Forelimb muscle (tissue), 1 donor: ENCODE results near the gene SPIRE2. TPM values are rescaled to one million over a fixed set of nuclear protein-coding genes. Genes with fewer than 3 reads are reported as not detected.
"Not testable (repeated sequence)": the region's sequence is repeated elsewhere in the genome, so short reads cannot be mapped to it uniquely, and the experiment has no call there.

Experiments used
- DNase-seq: peaks from one replicate; pipeline ENCODE4 v3.0.0-alpha.2; 2013; ENCODE audit warnings: low read depth
- polyA plus RNA-seq: library from polyadenylated mRNA; unstranded; fragments of 120-200 nt; gene quantifications from one replicate; pipeline ENCODE4 v1.2.1, GENCODE V29; 2013; ENCODE audit not compliant: insufficient read length

SPIRE2 gene
- polyA plus RNA-seq, 1 donor: 2.5 TPM

- DNase-seq: no peak
Measured at GRCh38 chr16:89913408-89914387, 85.4 kb downstream of the SPIRE2 start.

GRCh38 chr16:89914642-89915285 is 86.5 kb downstream of the SPIRE2 start:
- DNase-seq: not testable (repeated sequence)

- no peak for DNase-seq
Measured at GRCh38 chr16:89915303-89916232, 87.3 kb downstream of the SPIRE2 start.

- DNase-seq: no peak
Measured at GRCh38 chr16:89917773-89918452, 89.6 kb downstream of the SPIRE2 start.

GRCh38 chr16:89918453-89919347 is 90.4 kb downstream of the SPIRE2 start, which contains the start of gene MC1R:
Gene MC1R, plus strand, starts transcription at chr16:89918862. Its CDS starts 397 bp downstream, at chr16:89919259.
- no peak for DNase-seq

- DNase-seq: no peak
Measured at GRCh38 chr16:89919535-89920406, 91.5 kb downstream of the SPIRE2 start.

GRCh38 chr16:89920723-89921122 is 92.4 kb downstream of the SPIRE2 start:
- no peak for DNase-seq

Other genes starting within 250 kb of the SPIRE2 start
- 0.72 TPM for gene DPEP1, start 214.8 kb upstream of the SPIRE2 start, polyA plus RNA-seq
- 56.7 TPM for gene CHMP1A, start 170.8 kb upstream of the SPIRE2 start, polyA plus RNA-seq
- 4.3 TPM for gene SPATA33, start 170.6 kb upstream of the SPIRE2 start, polyA plus RNA-seq
- gene CDK10, start 141.8 kb upstream of the SPIRE2 start, polyA plus RNA-seq: 50.4 TPM
- 1.9 TPM for gene SPATA2L, start 126.8 kb upstream of the SPIRE2 start, polyA plus RNA-seq
- 10.8 TPM for gene VPS9D1, start 107.6 kb upstream of the SPIRE2 start, polyA plus RNA-seq
- gene ZNF276, start 106.9 kb upstream of the SPIRE2 start, polyA plus RNA-seq: 22.1 TPM
- gene FANCA, start 11.8 kb upstream of the SPIRE2 start, polyA plus RNA-seq: 11.1 TPM
- gene TCF25, start 45.1 kb downstream of the SPIRE2 start, polyA plus RNA-seq: 100 TPM
- 2.2 TPM for gene MC1R, start 90.4 kb downstream of the SPIRE2 start, polyA plus RNA-seq
- gene TUBB3, start 94.9 kb downstream of the SPIRE2 start, polyA plus RNA-seq: 6.1 TPM
- 32.9 TPM for gene DEF8, start 120.3 kb downstream of the SPIRE2 start, polyA plus RNA-seq
- 9.2 TPM for gene DBNDD1, start 191.0 kb downstream of the SPIRE2 start, polyA plus RNA-seq
- not detected for gene PRDM7, start 248.9 kb downstream of the SPIRE2 start, polyA plus RNA-seq